Stimulated activated CD8-positive, alpha-beta memory T cell treated with anti-CD3 and anti-CD28 coated beads, Interleukin-4, amount 100 ng/mL, for 1 hour (primary cell): Measurements from ENCODE around the gene KMO.

ENCODE experiments used
- DNase-seq, 2 donors: peaks; one replicate each; pipeline ENCODE4 v3.0.0-alpha.2; 2020; ENCODE audit warnings: low read depth in 2 of 2, low spot score in 1 of 2

KMO gene

GRCh38 chr1:241645199-241645598, 113.0 kb downstream of the KMO start:
- no peak for DNase-seq
